K562 (cell line): Measurements from ENCODE around the gene FERMT3. TPM values are rescaled to one million over a fixed set of nuclear protein-coding genes. Genes with fewer than 3 reads are reported as not detected.

Experiments used
- ATAC-seq: fragments of 200-7000 bp; cut with Tn5 transposase; 3 replicates; pipeline ENCODE4 v1.9.1; 2020; ENCODE audit warnings: moderate library complexity
- BruUV-seq: library from RNA; stranded (reverse); fragments of 400-500 nt; replicated peaks from 2 replicates; lab custom pipeline; 2021; lab: Mats Ljungman, UMichigan
- CTCF ChIA-PET: fragments of 300-600 bp; formaldehyde crosslinking; extraction: SDS; loops from one replicate; lab custom pipeline; 2021; ENCODE audit warnings: low intra/inter-chr PET ratio; lab: Yijun Ruan, JAX
- POLR2A ChIA-PET: fragments of 300-600, 350-650 bp; sonication (Branson Sonifier 250); formaldehyde crosslinking; extraction: SDS; loops from one replicate; lab custom pipeline; 2021; ENCODE audit warnings: antibody characterized with exemption, inconsistent platforms; lab: Yijun Ruan, JAX
- DNase-seq, 4 experiments: peaks; one replicate each; pipeline versions ENCODE4 v3.0.0 to v3.0.0-alpha.2; 2011 to 2018; ENCODE audit warnings: low spot score in 3 of 4, mixed read lengths in 3 of 4; ENCODE audit errors: extremely low read depth in 1 of 4
- FAIRE-seq: peaks from 2 replicates; lab custom pipeline; 2011; peaks lifted over from hg19 to GRCh38; lab: Jason Lieb, UNC
- H2AFZ ChIP-seq: 2 replicates; pipeline ENCODE4 v1.6.0; 2011; ENCODE audit warnings: low read depth, low read length, control low read depth, inconsistent platforms
- H3K27ac ChIP-seq: fragments of 200-600 bp; 3 replicates; pipeline ENCODE4 v1.8.0; 2011; ENCODE audit warnings: low read depth, mild to moderate bottlenecking, control low read depth, inconsistent platforms, low read length, moderate library complexity, mixed read lengths; ENCODE audit errors: extremely low read depth
- H3K27me3 ChIP-seq, 2 experiments: fragments of 300-600 bp in 1 of 2; 2 replicates in 1 of 2; 3 replicates in 1 of 2; pipeline versions ENCODE4 v1.6.0 to v1.8.0; 2011; ENCODE audit warnings: inconsistent platforms in 2 of 2, low read length in 2 of 2, mild to moderate bottlenecking in 1 of 2, mixed read lengths in 1 of 2, moderate library complexity in 1 of 2; ENCODE audit not compliant: control insufficient read depth in 2 of 2, insufficient read depth in 2 of 2
- H3K36me3 ChIP-seq: fragments of 300-600 bp; 3 replicates; pipeline ENCODE4 v1.8.0; 2011; ENCODE audit warnings: mild to moderate bottlenecking, low read length, inconsistent platforms; ENCODE audit not compliant: control insufficient read depth, insufficient read depth
- H3K4me1 ChIP-seq, 2 experiments: fragments of 200-600 bp in 1 of 2; replicated peaks in 1 of 2; 2 replicates in 1 of 2; 3 replicates in 1 of 2; pipeline versions ENCODE4 v1.5.1 to v1.8.0; 2011; ENCODE audit warnings: inconsistent platforms in 2 of 2, low read length in 2 of 2, mild to moderate bottlenecking in 1 of 2, mixed read lengths in 1 of 2, moderate library complexity in 1 of 2; ENCODE audit not compliant: control insufficient read depth in 2 of 2, insufficient read depth in 2 of 2
- H3K4me2 ChIP-seq: 2 replicates; pipeline ENCODE4 v1.6.1; 2011; ENCODE audit warnings: low read length, control low read depth, inconsistent platforms, mixed read lengths; ENCODE audit not compliant: insufficient read depth
- H3K4me3 ChIP-seq: fragments of 200-600 bp; sonication (generic), shearing (Covaris generic); 2 replicates; pipeline ENCODE4 v1.5.1; 2016; ENCODE audit warnings: control low read depth, inconsistent platforms
- H3K79me2 ChIP-seq: fragments of 200-600 bp; 3 replicates; pipeline ENCODE4 v1.8.0; 2011; ENCODE audit warnings: low read length, inconsistent platforms; ENCODE audit not compliant: control insufficient read depth, insufficient read depth
- H3K9ac ChIP-seq, 2 experiments: 2 replicates each; pipeline versions ENCODE4 v1.6.0 to v1.6.1; 2011; ENCODE audit warnings: low read depth in 2 of 2, low read length in 2 of 2, control low read depth in 1 of 2, inconsistent platforms in 1 of 2, mild to moderate bottlenecking in 1 of 2, mixed read lengths in 1 of 2; ENCODE audit not compliant: insufficient read depth in 1 of 2
- H3K9me1 ChIP-seq: one replicate; pipeline ENCODE4 v1.6.0; 2011; ENCODE audit warnings: inconsistent platforms, mild to moderate bottlenecking, low read length, moderate library complexity; ENCODE audit not compliant: control insufficient read depth, insufficient read depth
- H3K9me3 ChIP-seq: replicated peaks from 2 replicates; pipeline ENCODE4 v1.5.1; 2011; ENCODE audit warnings: low read depth, low read length, inconsistent platforms; ENCODE audit not compliant: control insufficient read depth, insufficient read depth
- H4K20me1 ChIP-seq: replicated peaks from 2 replicates; pipeline ENCODE4 v1.6.1; 2011; ENCODE audit warnings: low read length, inconsistent platforms, mixed read lengths; ENCODE audit not compliant: control insufficient read depth, insufficient read depth
- ARID3B ChIP-seq: fragments of 250-450 bp; sonication (Bioruptor Pico); IDR thresholded peaks from 2 replicates; pipeline ENCODE4 v1.4.0; 2020; ENCODE audit warnings: borderline replicate concordance
- ATF7 ChIP-seq: fragments of 450-650 bp; IDR thresholded peaks from 2 replicates; pipeline ENCODE4 v1.7.1; 2014; ENCODE audit warnings: mild to moderate bottlenecking, moderate library complexity
- BCL6 ChIP-seq: fragments of 250-450 bp; sonication (Bioruptor Pico); IDR thresholded peaks from 2 replicates; pipeline ENCODE4 v1.4.0; 2020
- CSDE1 ChIP-seq, 2 experiments: fragments of 450-650 bp; IDR thresholded peaks; 2 replicates each; pipeline ENCODE4 v1.6.1; 2016; ENCODE audit warnings: mild to moderate bottlenecking in 1 of 2
- FOXM1 ChIP-seq, 2 experiments: fragments of 450-650 bp in 1 of 2; sonication (generic) in 1 of 2; formaldehyde crosslinking in 1 of 2; IDR thresholded peaks; 2 replicates each; pipeline versions ENCODE4 v1.6.1 to v1.9.0; 2017 to 2022; ENCODE audit warnings: low read depth in 2 of 2, mild to moderate bottlenecking in 2 of 2, missing genetic modification reagents in 1 of 2, moderate library complexity in 1 of 2
- MECOM ChIP-seq: fragments of 250-450 bp; sonication (Bioruptor Pico); IDR thresholded peaks from 2 replicates; pipeline ENCODE4 v1.8.0; 2022; ENCODE audit warnings: inconsistent platforms
- NFXL1 ChIP-seq: fragments of 450-650 bp; formaldehyde crosslinking; IDR thresholded peaks from 2 replicates; pipeline ENCODE4 v1.4.0; 2021; ENCODE audit warnings: mild to moderate bottlenecking
- POLR3G ChIP-seq: IDR thresholded peaks from 2 replicates; pipeline ENCODE4 v1.6.1; 2011; ENCODE audit not compliant: insufficient read length, insufficient replicate concordance; ENCODE audit errors: extremely low read depth
- RBBP5 ChIP-seq: fragments of 200-600 bp; sonication (generic); IDR thresholded peaks from 2 replicates; pipeline ENCODE4 v1.6.1; 2012; ENCODE audit warnings: borderline replicate concordance, mild to moderate bottlenecking, low read length, control low read depth, inconsistent platforms; ENCODE audit not compliant: insufficient read depth, poor library complexity, severe bottlenecking
- SMARCA4 ChIP-seq: fragments of 450-650 bp; IDR thresholded peaks from 2 replicates; pipeline ENCODE4 v1.6.1; 2016
- TAF7 ChIP-seq: fragments of 450-650 bp; IDR thresholded peaks from 2 replicates; pipeline ENCODE4 v1.6.1; 2016; ENCODE audit warnings: missing genetic modification characterization, missing compliant biosample characterization
- ZNF57 ChIP-seq: fragments of 450-650 bp; formaldehyde crosslinking; IDR thresholded peaks from 2 replicates; pipeline ENCODE4 v1.4.0; 2020; ENCODE audit warnings: mild to moderate bottlenecking, moderate library complexity
- ZNF583 ChIP-seq: fragments of 250-450 bp; sonication (Bioruptor Pico); IDR thresholded peaks from 2 replicates; pipeline ENCODE4 v1.4.0; 2020
- ZNF717 ChIP-seq: fragments of 250-450 bp; sonication (Bioruptor Pico); IDR thresholded peaks from 2 replicates; pipeline ENCODE4 v1.5.0; 2021
- ZSCAN32 ChIP-seq: fragments of 450-650 bp; formaldehyde crosslinking; IDR thresholded peaks from 2 replicates; pipeline ENCODE4 v1.4.0; 2020; ENCODE audit warnings: mild to moderate bottlenecking, moderate library complexity
- WGBS: fragments of 100-300 bp; shearing (Covaris generic); methylation state at CpG from one replicate; pipeline ENCODE4 v1.1.6; 2016; ENCODE audit warnings: low coverage, mixed read lengths; ENCODE audit not compliant: insufficient coverage; ENCODE audit errors: missing lambda C conversion rate; 5-methylcytosine and 5-hydroxymethylcytosine counted together
- in situ Hi-C: fragments of 300-500 bp; cut with MboI; formaldehyde crosslinking; loops from 4 replicates; pipeline ENCODE4 v1.15.0; 2018; ENCODE audit warnings: inconsistent platforms, mixed read lengths
- intact Hi-C: fragments of 100-400 bp; cut with micrococcal nuclease; formaldehyde crosslinking; loops from 2 replicates; pipeline ENCODE4 v1.14.2; 2022
- polyA plus RNA-seq, 8 experiments: library from polyadenylated mRNA; depleted of rRNA in 4 of 8; stranded (reverse) in 5 of 8; unstranded in 3 of 8; fragments of >200 nt; fragmentation: Nextera tagmentation in 2 of 8; fragmentation: Illumina TruSeq in 1 of 8; extraction: Ambion mirVana in 2 of 8; extraction: Trizol in 1 of 8; gene quantifications; 2 replicates each; pipeline versions ENCODE4 v1.2.1 to v1.2.3, GENCODE V29; 2011 to 2014; ENCODE audit warnings: inconsistent platforms in 1 of 8, missing spikeins in 1 of 8
- total RNA-seq, 7 experiments: library from RNA; depleted of rRNA in 6 of 7; stranded (reverse); fragments of >200 nt in 6 of 7; fragmentation: Illumina TruSeq in 2 of 7; extraction: Trizol in 2 of 7; gene quantifications; 2 replicates each; pipeline versions ENCODE4 v1.2.1 to v1.2.3, GENCODE V29; 2011 to 2021; ENCODE audit warnings: low replicate concordance in 1 of 7

FERMT3 gene
- total and polyA plus RNA-seq, 9 of the 15 experiments (the other 6 are each of a cell fraction or from before 2014, with no cell fraction given), result 3.2 to 275 (median 79.7) TPM

GRCh38 chr11:64247729-64248531 is 41.4 kb downstream of the FERMT3 start (continued):
- no peak for TF ChIP-seq ARID3B (CRISPR knock-in tag)

DNA sequence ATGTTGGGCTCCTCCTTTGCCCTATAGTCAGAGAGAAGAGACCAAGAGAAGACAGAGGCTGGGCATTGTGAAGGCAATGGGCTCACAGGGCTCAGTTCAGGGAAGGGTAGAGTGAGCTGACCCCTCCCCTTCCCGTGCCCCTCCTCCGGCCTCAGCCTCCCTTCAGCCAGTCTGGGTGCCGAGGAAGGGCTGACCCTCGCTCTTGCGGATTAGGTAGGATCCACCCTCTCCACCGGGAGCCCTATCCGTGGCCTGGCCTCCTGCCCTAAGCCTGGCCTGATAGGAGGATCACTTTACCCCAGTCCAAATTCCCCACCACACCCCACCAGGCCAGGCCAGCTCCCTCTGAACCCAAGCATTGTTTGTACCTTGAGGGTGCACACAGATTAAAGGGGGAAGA is 42.1 kb downstream of the FERMT3 start:
- peak overlapping the region; percentile 71; the same call in 1 of the 2 replicates for H2AFZ ChIP-seq
- H3K4me1 ChIP-seq, result peaks cover 36 to 92% of the 10 kb centered on the region in 2 experiments
- ChIA-PET POLR2A (interaction anchor here (0.6 to 7.8 kb wide), 5 partner anchors 8 to 237 kb away, joined by 3 to 58 read pairs (median 4); no protein-coding TSS in a partner anchor), CTCF (no interaction called here)
- no peaks in the 10 kb centered on the region for H3K9me3 ChIP-seq
- DNase-seq, result peak in 2 of 4 experiments; percentile 31 to 43
- no peaks in the 10 kb centered on the region for H3K9me1 ChIP-seq
- peak overlapping the region; percentile 80 to 95; a peak in 3 of 4 replicates for H3K9ac ChIP-seq
- FAIRE-seq, result no peak
- intact Hi-C loops, result loop anchor here (10.0 kb wide), 1 partner anchor 56 kb away; the partner anchor contains the start of genes CATSPERZ and ESRRA
- peaks cover 32% of the 10 kb centered on the region for H3K36me3 ChIP-seq
- BruUV-seq, result no TSS peak
- peaks cover 50% of the 10 kb centered on the region for H3K79me2 ChIP-seq
- H4K20me1 ChIP-seq, result peaks cover 7% of the 10 kb centered on the region
- in situ Hi-C loops, result no loop called here
- TF ChIP-seq ATF7 (no peak), POLR3G (no peak), TAF7 (tag) (no peak), NFXL1 (CRISPR knock-in tag) (no peak), ZNF583 (no peak), FOXM1 (IDR thresholded peaks at IDR 0.05; ENCODE audit: low read depth) (no peak), FOXM1 (CRISPR knock-in tag; IDR thresholded peaks at IDR 0.05; ENCODE audit: low read depth) (no peak), ZSCAN32 (CRISPR knock-in tag) (no peak), ZNF57 (CRISPR knock-in tag) (no peak), SMARCA4 (no peak), RBBP5 (no peak), BCL6 (no peak), MECOM (CRISPR knock-in tag) (no peak), ZNF717 (CRISPR knock-in tag) (no peak), CSDE1 (IDR thresholded peaks at IDR 0.05) (no peak)
- WGBS, result 23% methylated on average over 5 of the region's 7 CpGs
- no peak for ATAC-seq
- H3K4me2 ChIP-seq, result no peak overlapping the region; the same call in 1 of the 2 replicates
- H3K4me3 ChIP-seq, result no peak overlapping the region
- peak overlapping the region; percentile 38; the same call in 1 of the 3 replicates for H3K27ac ChIP-seq
- no peaks in the 10 kb centered on the region for H3K27me3 ChIP-seq
